AG09319 (cell line): Measurements from ENCODE around the gene EGFR.
"Not testable (repeated sequence)": the region's sequence is repeated elsewhere in the genome, so short reads cannot be mapped to it uniquely, and the experiment has no call there.

ENCODE experiments used
- DNase-seq: peaks from one replicate; pipeline ENCODE4 v3.0.0-alpha.2; 2010; ENCODE audit warnings: low read depth; ENCODE audit errors: extremely low read depth
- TF ChIP-seq, protein P1 (sequence below): IDR thresholded peaks from 2 replicates; pipeline ENCODE4 v1.5.1; 2011; ENCODE audit warnings: low read depth, mild to moderate bottlenecking, inconsistent platforms, low read length, moderate library complexity

Gene EGFR

GRCh38 chr7:55028011-55028410, 9.2 kb downstream of the EGFR start:
- no peak for DNase-seq
- TF ChIP-seq, protein P1, sequence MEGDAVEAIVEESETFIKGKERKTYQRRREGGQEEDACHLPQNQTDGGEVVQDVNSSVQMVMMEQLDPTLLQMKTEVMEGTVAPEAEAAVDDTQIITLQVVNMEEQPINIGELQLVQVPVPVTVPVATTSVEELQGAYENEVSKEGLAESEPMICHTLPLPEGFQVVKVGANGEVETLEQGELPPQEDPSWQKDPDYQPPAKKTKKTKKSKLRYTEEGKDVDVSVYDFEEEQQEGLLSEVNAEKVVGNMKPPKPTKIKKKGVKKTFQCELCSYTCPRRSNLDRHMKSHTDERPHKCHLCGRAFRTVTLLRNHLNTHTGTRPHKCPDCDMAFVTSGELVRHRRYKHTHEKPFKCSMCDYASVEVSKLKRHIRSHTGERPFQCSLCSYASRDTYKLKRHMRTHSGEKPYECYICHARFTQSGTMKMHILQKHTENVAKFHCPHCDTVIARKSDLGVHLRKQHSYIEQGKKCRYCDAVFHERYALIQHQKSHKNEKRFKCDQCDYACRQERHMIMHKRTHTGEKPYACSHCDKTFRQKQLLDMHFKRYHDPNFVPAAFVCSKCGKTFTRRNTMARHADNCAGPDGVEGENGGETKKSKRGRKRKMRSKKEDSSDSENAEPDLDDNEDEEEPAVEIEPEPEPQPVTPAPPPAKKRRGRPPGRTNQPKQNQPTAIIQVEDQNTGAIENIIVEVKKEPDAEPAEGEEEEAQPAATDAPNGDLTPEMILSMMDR: no peak

GRCh38 chr7:55030314-55030713, 11.5 kb downstream of the EGFR start:
- TF ChIP-seq, protein P1: no peak
- DNase-seq: no peak

DNA sequence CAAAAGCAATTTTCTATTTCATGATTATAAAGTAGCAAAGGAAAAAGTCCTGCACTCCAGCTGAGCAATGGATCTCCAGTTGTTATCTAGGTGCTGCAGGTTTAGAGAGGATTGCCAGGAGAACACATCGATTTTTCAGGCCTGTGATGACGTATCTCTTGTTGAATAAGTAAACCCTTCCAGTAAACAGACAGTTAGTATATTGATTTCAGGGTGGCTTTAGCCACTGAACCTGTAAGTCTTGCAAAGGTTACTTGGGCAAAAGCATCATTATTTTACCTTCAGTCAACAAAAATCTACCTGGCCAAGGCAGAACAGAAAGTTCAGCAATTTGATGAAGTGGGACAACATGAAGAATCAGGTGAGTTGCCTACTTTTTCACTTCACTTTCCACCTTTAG, 12.3 kb downstream of the EGFR start:
- TF ChIP-seq, protein P1: no peak
- no peak for DNase-seq

- DNase-seq: no peak
These were observed 13.4 kb downstream of the EGFR start for GRCh38 chr7:55032069-55032699.

DNA sequence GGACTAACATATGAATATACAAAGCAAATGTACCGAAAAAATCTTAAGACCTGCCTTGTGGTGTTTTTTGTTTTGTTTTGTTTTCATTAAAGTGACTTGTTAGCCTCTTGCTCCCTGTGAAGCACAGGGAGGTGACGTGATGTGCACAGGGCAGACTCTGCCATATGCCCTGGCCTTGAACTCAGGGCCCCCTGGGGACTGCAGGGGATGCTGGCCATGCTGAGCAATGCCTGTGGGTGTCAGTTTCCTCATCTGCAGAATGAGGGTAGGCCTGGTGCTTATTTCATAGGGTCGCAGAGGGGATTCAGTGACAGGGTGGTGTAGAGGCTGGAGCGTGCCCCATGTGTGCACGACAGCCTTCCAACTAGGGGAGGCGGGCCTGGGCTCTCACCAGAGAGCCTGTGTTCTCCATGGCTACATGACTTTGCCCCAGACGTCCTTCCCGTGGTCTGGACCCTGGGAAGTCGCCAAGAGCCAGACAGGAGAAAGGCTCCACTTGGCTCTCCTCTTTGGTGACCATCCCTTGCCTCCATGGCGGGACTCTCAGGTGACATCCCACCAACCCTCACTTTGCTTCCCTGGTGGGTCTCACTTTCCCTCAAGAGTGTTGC, 14.5 kb downstream of the EGFR start:
- no peak for DNase-seq
- TF ChIP-seq, protein P1: no peak

More at GRCh38 chr7:55032069-55032699, 13.4 kb downstream of the EGFR start:
- TF ChIP-seq, protein P1: no peak

DNA sequence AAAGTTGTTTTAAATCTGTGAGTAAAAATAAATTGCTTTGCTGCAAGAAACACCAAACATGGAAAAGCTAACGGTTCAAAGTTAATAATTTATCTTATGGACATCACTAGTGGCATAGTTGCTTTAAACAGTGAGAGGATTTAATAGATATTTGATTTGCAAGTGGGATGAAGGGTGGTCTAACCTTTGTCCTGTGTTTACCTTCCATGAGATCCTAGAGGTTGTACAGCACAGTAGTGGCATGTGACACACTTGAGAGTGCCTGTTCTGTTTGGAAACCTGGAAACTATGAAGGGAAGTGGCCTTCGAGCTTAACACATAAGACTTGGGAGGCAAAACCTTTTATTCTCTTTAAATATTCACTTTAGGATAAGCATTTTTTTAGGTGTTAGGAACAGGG, 16.0 kb downstream of the EGFR start:
- DNase-seq: no peak
- TF ChIP-seq, protein P1: no peak

GRCh38 chr7:55035410-55035809, 16.6 kb downstream of the EGFR start:
- DNase-seq: not testable (repeated sequence)
